ENCODE measurements around the gene IFNA8. TPM values are rescaled to one million over a fixed set of nuclear protein-coding genes. Genes with fewer than 3 reads are reported as not detected.
"Not testable (repeated sequence)": the region's sequence is repeated elsewhere in the genome, so short reads cannot be mapped to it uniquely, and the experiment has no call there.

IFNA8 gene
- total and polyA plus RNA-seq, 2 of the 8 experiments (the other 6 are each of a cell fraction or from before 2014, with no cell fraction given) = not detected

DNA sequence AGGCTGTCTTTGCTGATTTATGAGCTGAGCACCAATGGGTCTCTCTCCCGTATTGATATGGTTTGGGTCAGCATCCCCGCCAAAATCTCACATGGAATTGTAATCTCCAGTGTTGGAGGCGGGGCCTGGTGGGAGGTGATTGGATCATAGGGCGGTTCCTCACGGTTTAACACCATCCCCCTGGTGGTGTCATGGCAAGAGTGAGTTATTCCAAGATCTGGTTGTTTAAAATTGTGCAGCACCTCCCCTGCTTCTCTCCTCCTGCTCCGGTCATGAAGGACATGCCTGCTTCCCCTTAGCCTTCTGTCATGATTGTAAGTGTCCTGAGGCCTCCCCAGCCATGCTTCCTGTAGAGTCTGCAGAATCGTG, 26.1 kb downstream of the IFNA8 start:
- H3K18ac ChIP-seq (ENCODE audit: extremely low read depth, low read length); H3K23me2 ChIP-seq (ENCODE audit: low read depth, low read length); H3K27me3 ChIP-seq (replicated peaks in 1 of 4; ENCODE audit: control insufficient read depth in 3 of 4, extremely low read depth in 1 of 4, insufficient read depth in 3 of 4, low read length in 3 of 4); H2AK5ac ChIP-seq (ENCODE audit: low read depth, low read length); H3K9me3 ChIP-seq (ENCODE audit: insufficient read depth in 2 of 2, low read depth in 1 of 2, low read length in 1 of 2); H3K79me1 ChIP-seq (ENCODE audit: low read depth, low read length); H2BK5ac ChIP-seq (ENCODE audit: low read depth, low read length); H2BK12ac ChIP-seq (ENCODE audit: low read depth, low read length); H2BK120ac ChIP-seq (replicated peaks; ENCODE audit: low read depth, low read length); H3K27ac ChIP-seq (ENCODE audit: low read depth, low read length); H4K20me1 ChIP-seq (replicated peaks in 1 of 2; ENCODE audit: control insufficient read depth in 1 of 2, insufficient read depth in 2 of 2, low read length in 2 of 2); H3K14ac ChIP-seq (ENCODE audit: insufficient read length); H3K36me3 ChIP-seq (ENCODE audit: control insufficient read depth in 2 of 4, insufficient read depth in 4 of 4, low read length in 3 of 4); H4K91ac ChIP-seq (replicated peaks; ENCODE audit: insufficient read length, low read length); H3K79me2 ChIP-seq (ENCODE audit: control insufficient read depth in 1 of 2, insufficient read depth in 2 of 2, low read length in 2 of 2); H2BK15ac ChIP-seq (ENCODE audit: low read length); H2BK20ac ChIP-seq (ENCODE audit: low read length); H3K9ac ChIP-seq (replicated peaks in 1 of 4; ENCODE audit: extremely low read depth in 1 of 4, low read depth in 3 of 4, low read length in 3 of 4); H3K56ac ChIP-seq (replicated peaks; ENCODE audit: insufficient read length, low read depth, low read length); H3K4me1 ChIP-seq (replicated peaks in 1 of 4; ENCODE audit: control insufficient read depth in 3 of 4, insufficient read depth in 4 of 4, low read length in 3 of 4); H3K4me3 ChIP-seq (ENCODE audit: extremely low read depth in 1 of 4, insufficient read depth in 2 of 4, low read depth in 3 of 4, low read length in 4 of 4); H4K5ac ChIP-seq (ENCODE audit: insufficient read length, low read depth, low read length); H3K4ac ChIP-seq (replicated peaks; ENCODE audit: insufficient read length, low read depth, low read length); H4K8ac ChIP-seq (ENCODE audit: extremely low read depth, insufficient read depth, low read length); H3K4me2 ChIP-seq (ENCODE audit: insufficient read depth in 1 of 2, low read depth in 2 of 2, low read length in 2 of 2); H3K23ac ChIP-seq (ENCODE audit: insufficient read length); DNase-seq (ENCODE audit: low read depth in 1 of 2, low spot score in 2 of 2); POLR2A ChIA-PET (ENCODE audit: partially characterized antibody); H2AFZ ChIP-seq (ENCODE audit: low read length): not testable (repeated sequence)
- CTCF ChIA-PET (ENCODE audit: partially characterized antibody) = interaction anchor here (0.6 to 4.6 kb wide), 36 partner anchors 8 to 1355 kb away, joined by 3 to 36 read pairs (median 4); partner anchors contain the start of gene IFNA8
- 85% methylated on average over 7 of the region's 7 CpGs; no CpG with 5 or more reads in 1 of the 2 experiments for WGBS, 2 experiments (ENCODE audit: extremely low coverage in 1 of 2, insufficient coverage in 1 of 2, insufficient read length in 1 of 2, insufficient replicate concordance in 2 of 2, low coverage in 1 of 2, low lambda C conversion rate in 2 of 2, missing lambda C conversion rate in 1 of 2)
- FAIRE-seq = peak; percentile 39

Data from H1 (cell line).